ENCODE results near the gene GPR157. TPM values are rescaled to one million over a fixed set of nuclear protein-coding genes. Genes with fewer than 3 reads are reported as not detected.

GPR157 gene
- total and polyA plus RNA-seq, 4 donors = 1.1 to 7.9 (median 4.8) TPM

DNA sequence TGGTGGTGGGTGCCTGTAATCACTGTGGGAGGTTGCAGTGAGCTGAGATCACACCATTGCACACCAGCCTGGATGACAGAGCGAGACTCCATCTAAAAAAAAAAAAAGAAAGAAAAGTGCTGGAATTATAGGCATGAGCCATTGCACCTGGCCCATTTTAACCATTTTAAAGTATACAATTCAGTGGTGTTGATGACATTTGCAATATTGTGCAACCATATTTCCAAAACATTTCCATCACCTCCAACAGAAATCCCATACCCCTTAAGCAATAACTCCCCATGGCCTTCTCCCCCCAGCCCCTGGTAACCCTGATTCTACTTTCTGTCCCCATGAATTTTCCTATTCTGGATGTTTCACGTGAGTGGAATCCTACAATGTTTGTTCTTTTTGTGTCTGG, 11.0 kb upstream of the GPR157 start:
- intact Hi-C loops (cut with DNase I) = loop anchor here (5.0 kb wide), 2 partner anchors 52 to 57 kb away; no protein-coding TSS in a partner anchor
- no peak for ATAC-seq (ENCODE audit: low FRiP score)

GRCh38 chr1:9136932-9137331, 8.0 kb upstream of the GPR157 start:
- Histone ChIP-seq H3K27me3 (ENCODE audit: control insufficient read depth in 1 of 2, insufficient read depth in 2 of 2, low read length in 1 of 2) (no peaks in the 10 kb centered on the region), H3K9me3 (ENCODE audit: control insufficient read depth, low read length) (no peaks in the 10 kb centered on the region), H3K4me1 (ENCODE audit: control insufficient read depth in 1 of 2, insufficient read depth in 2 of 2, low read length in 2 of 2) (no peaks in the 10 kb centered on the region), H3K4me3 (ENCODE audit: low read length in 2 of 2) (no peak overlapping the region), H3K27ac (ENCODE audit: low read depth in 1 of 2, low read length in 2 of 2) (no peak overlapping the region), H3K36me3 (ENCODE audit: control insufficient read depth in 1 of 2, insufficient read depth in 2 of 2, low read length in 1 of 2) (no peaks in the 10 kb centered on the region)
- DNase-seq (peak in 1 of 2 donors; percentile 15), ATAC-seq (ENCODE audit: low FRiP score) (no peak)
- WGBS, 2 donors = 81 to 84% methylated on average over 8 of the region's 8 CpGs
- intact Hi-C loops (cut with DNase I) = no loop called here

More for the DNA sequence above, 11.0 kb upstream of the GPR157 start:
- 81 to 90% methylated on average over 2 of the region's 2 CpGs for WGBS, 2 donors
- Histone ChIP-seq H3K4me1 (ENCODE audit: control insufficient read depth in 1 of 2, insufficient read depth in 2 of 2, low read length in 2 of 2) (no peaks in the 10 kb centered on the region), H3K36me3 (ENCODE audit: control insufficient read depth in 1 of 2, insufficient read depth in 2 of 2, low read length in 1 of 2) (no peaks in the 10 kb centered on the region), H3K4me3 (ENCODE audit: low read length in 2 of 2) (no peak overlapping the region), H3K27me3 (ENCODE audit: control insufficient read depth in 1 of 2, insufficient read depth in 2 of 2, low read length in 1 of 2) (no peaks in the 10 kb centered on the region), H3K27ac (ENCODE audit: low read depth in 1 of 2, low read length in 2 of 2) (no peak overlapping the region), H3K9me3 (ENCODE audit: control insufficient read depth, low read length) (no peaks in the 10 kb centered on the region)
- DNase-seq = no peak

DNA sequence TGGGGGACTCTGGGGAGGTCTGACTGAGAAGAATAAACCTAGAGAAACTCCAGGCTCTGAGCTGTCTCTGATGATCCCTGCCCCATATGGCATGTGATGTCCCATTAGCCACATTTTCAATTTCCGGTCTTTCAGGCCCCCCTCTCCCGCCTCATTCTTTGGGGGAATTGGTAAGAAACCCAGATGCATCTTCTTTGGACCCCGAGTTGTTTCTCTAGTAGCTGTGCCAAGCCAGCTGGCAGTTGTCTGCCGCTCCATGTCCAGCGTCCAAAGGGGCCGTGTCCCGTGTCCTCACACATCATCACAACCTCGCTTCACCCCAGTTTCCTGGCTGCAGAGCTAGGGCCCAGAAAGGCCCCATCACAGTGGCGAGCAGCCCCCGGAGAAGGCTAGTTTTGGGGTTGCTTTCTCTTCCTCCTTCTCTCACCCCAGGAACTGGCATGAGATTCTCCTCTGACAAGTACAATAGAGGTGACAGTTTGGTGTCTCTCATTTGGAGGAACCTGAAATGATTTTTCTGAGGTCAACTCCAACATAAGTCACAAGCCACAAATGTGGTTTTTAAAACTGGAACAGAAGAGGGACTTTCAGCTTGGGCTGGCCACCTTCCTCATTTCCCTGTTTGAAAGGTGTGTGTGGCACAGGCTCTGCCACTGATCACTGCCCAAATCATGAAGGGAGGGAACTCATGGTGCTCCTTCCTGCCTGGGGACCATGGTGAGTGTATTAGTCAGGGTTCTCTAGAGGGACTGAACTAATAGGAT, 6.4 kb upstream of the GPR157 start:
- Histone ChIP-seq H3K4me3 (ENCODE audit: low read length in 2 of 2) (no peak overlapping the region), H3K27me3 (ENCODE audit: control insufficient read depth in 1 of 2, insufficient read depth in 2 of 2, low read length in 1 of 2) (no peaks in the 10 kb centered on the region), H3K4me1 (ENCODE audit: control insufficient read depth in 1 of 2, insufficient read depth in 2 of 2, low read length in 2 of 2) (no peaks in the 10 kb centered on the region), H3K9me3 (ENCODE audit: control insufficient read depth, low read length) (no peaks in the 10 kb centered on the region), H3K36me3 (ENCODE audit: control insufficient read depth in 1 of 2, insufficient read depth in 2 of 2, low read length in 1 of 2) (no peaks in the 10 kb centered on the region), H3K27ac (ENCODE audit: low read depth in 1 of 2, low read length in 2 of 2) (no peak overlapping the region)
- intact Hi-C loops (cut with DNase I) = no loop called here
- 26 to 30% methylated on average over 10 of the region's 10 CpGs for WGBS, 2 donors
- ATAC-seq (ENCODE audit: low FRiP score) (peak; percentile 22), DNase-seq (peak; percentile 42 to 62)

GRCh38 chr1:9133870-9134585, 5.1 kb upstream of the GPR157 start:
- no peak overlapping the region for H3K4me3 ChIP-seq (ENCODE audit: low read length in 2 of 2)
- 21 to 36% methylated on average over 5 of the region's 5 CpGs for WGBS, 2 donors
- intact Hi-C loops (cut with DNase I) = no loop called here

DNA sequence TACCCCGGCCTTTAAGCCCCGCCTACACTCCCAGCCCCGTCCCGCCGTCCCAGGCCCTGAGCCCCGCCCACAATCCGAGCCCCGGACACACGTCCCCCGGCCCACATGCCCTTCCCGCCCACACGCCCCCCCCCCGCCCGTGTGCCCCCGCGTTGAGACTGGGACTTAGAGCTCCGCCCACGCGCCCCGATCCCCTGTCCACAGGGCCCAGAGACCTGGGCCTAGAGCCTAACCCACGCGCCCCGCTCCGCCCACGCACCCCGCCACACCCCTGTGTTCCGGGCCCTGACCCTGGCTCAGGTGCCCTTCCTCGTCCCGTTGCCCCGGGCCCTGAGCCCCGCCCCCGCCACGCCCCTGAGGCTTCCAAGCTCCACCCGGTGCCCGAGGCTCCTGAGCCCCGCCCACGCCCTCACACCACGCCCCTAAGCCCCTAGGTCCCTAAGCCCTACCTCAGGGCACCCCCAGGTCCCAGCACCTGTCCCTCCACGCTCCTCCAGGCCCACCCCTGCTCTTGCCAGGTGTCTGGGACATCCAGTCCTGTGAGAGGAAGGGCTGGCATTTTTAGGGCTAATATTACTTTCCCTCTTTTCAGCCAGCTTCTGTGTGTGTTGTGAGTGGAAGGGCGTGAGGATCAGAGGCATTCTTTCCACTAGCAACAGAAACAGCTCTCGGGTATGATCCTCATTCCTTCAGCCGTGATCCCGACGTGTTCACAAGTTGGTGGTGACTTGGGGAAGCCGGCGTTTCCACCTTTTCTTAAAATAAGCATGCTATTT, 552 bp upstream of the GPR157 start:
- intact Hi-C loops (cut with DNase I) = no loop called here
- DNase-seq (peak; percentile 91 to 96), ATAC-seq (ENCODE audit: low FRiP score) (peak; percentile 81)
- no peaks in the 10 kb centered on the region for H3K9me3 ChIP-seq (ENCODE audit: control insufficient read depth, low read length)
- H3K4me3 ChIP-seq (ENCODE audit: low read length in 2 of 2) = peak overlapping the region; percentile 24 to 43
- 3 to 6% methylated on average over 32 to 46 of the region's 46 CpGs for WGBS, 2 donors
- H3K4me1 ChIP-seq (ENCODE audit: control insufficient read depth in 1 of 2, insufficient read depth in 2 of 2, low read length in 2 of 2) = no peaks in the 10 kb centered on the region
- H3K36me3 ChIP-seq (ENCODE audit: control insufficient read depth in 1 of 2, insufficient read depth in 2 of 2, low read length in 1 of 2) = no peaks in the 10 kb centered on the region
- no peaks in the 10 kb centered on the region for H3K27me3 ChIP-seq (ENCODE audit: control insufficient read depth in 1 of 2, insufficient read depth in 2 of 2, low read length in 1 of 2)
- peak overlapping the region; percentile 4 to 77 for H3K27ac ChIP-seq (ENCODE audit: low read depth in 1 of 2, low read length in 2 of 2)

More at GRCh38 chr1:9133870-9134585, 5.1 kb upstream of the GPR157 start:
- H3K9me3 ChIP-seq (ENCODE audit: control insufficient read depth, low read length) = no peaks in the 10 kb centered on the region
- H3K27ac ChIP-seq (ENCODE audit: low read depth in 1 of 2, low read length in 2 of 2) = no peak overlapping the region
- ATAC-seq (ENCODE audit: low FRiP score) (no peak), DNase-seq (peak in 1 of 2 donors; percentile 3)
- H3K36me3 ChIP-seq (ENCODE audit: control insufficient read depth in 1 of 2, insufficient read depth in 2 of 2, low read length in 1 of 2) = no peaks in the 10 kb centered on the region
- H3K27me3 ChIP-seq (ENCODE audit: control insufficient read depth in 1 of 2, insufficient read depth in 2 of 2, low read length in 1 of 2) = no peaks in the 10 kb centered on the region
- no peaks in the 10 kb centered on the region for H3K4me1 ChIP-seq (ENCODE audit: control insufficient read depth in 1 of 2, insufficient read depth in 2 of 2, low read length in 2 of 2)

- Histone ChIP-seq H3K4me3 (ENCODE audit: low read length in 2 of 2) (peak overlapping the region; percentile 21 to 24), H3K9me3 (ENCODE audit: control insufficient read depth, low read length) (no peaks in the 10 kb centered on the region), H3K27ac (ENCODE audit: low read depth in 1 of 2, low read length in 2 of 2) (no peak overlapping the region), H3K27me3 (ENCODE audit: control insufficient read depth in 1 of 2, insufficient read depth in 2 of 2, low read length in 1 of 2) (no peaks in the 10 kb centered on the region), H3K36me3 (ENCODE audit: control insufficient read depth in 1 of 2, insufficient read depth in 2 of 2, low read length in 1 of 2) (no peaks in the 10 kb centered on the region), H3K4me1 (ENCODE audit: control insufficient read depth in 1 of 2, insufficient read depth in 2 of 2, low read length in 2 of 2) (no peaks in the 10 kb centered on the region)
- 22 to 26% methylated on average over 16 of the region's 16 CpGs for WGBS, 2 donors
- peak; percentile 53 for ATAC-seq (ENCODE audit: low FRiP score)
- DNase-seq = peak; percentile 68 to 77
- intact Hi-C loops (cut with DNase I) = no loop called here
Observed at GRCh38 chr1:9128166-9128519, 759 bp downstream of the GPR157 start.

DNA sequence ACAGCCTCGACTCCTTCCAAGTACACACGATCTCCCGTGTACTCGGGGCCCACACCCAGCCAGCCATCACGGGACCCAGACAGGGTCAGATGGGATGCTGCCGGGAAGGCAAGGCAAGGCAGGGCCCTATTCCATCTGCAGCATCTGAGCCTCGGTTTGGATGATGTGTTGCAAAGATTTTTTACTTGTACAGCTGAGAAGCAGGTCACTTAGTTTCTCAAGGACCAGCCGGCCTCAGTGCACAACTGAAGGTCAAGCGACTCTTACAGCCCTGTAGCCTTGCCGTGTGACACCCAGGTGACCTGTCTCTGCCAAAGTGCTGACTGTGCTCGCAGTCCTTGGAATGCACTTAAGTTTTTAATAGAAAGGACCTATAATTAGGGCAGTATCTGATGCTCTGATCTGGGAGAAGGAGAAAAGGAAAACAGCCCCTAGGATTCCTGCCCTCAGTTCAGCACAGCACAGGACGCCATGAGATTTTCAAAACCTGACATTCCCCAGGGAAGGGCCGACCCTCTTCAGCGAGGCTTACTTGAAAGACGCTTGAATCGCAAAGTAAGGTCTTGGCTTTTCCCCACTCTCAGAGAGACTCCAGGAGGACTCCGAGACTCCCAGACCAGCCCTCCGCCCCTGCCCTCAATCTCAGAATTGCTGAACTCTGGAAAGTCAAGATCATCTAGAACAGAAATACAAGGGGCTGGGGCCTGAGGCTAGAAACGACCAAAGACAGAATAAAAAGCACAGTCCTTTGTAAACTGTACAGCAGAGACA, 1.3 kb downstream of the GPR157 start:
- H3K27me3 ChIP-seq (ENCODE audit: control insufficient read depth in 1 of 2, insufficient read depth in 2 of 2, low read length in 1 of 2) = no peaks in the 10 kb centered on the region
- DNase-seq (peak; percentile 40 to 42), ATAC-seq (ENCODE audit: low FRiP score) (no peak)
- no peaks in the 10 kb centered on the region for H3K4me1 ChIP-seq (ENCODE audit: control insufficient read depth in 1 of 2, insufficient read depth in 2 of 2, low read length in 2 of 2)
- no peaks in the 10 kb centered on the region for H3K9me3 ChIP-seq (ENCODE audit: control insufficient read depth, low read length)
- intact Hi-C loops (cut with DNase I) = no loop called here
- no peaks in the 10 kb centered on the region for H3K36me3 ChIP-seq (ENCODE audit: control insufficient read depth in 1 of 2, insufficient read depth in 2 of 2, low read length in 1 of 2)
- H3K4me3 ChIP-seq (ENCODE audit: low read length in 2 of 2) = peak overlapping the region; percentile 1 to 24
- no peak overlapping the region for H3K27ac ChIP-seq (ENCODE audit: low read depth in 1 of 2, low read length in 2 of 2)
- whole genome bisulfite sequencing, 2 donors = 57 to 58% methylated on average over 19 of the region's 19 CpGs

- intact Hi-C loops (cut with DNase I) = no loop called here
- H3K4me1 ChIP-seq (ENCODE audit: control insufficient read depth in 1 of 2, insufficient read depth in 2 of 2, low read length in 2 of 2) = no peaks in the 10 kb centered on the region
- WGBS, 2 donors = 86 to 92% methylated on average over 2 of the region's 2 CpGs
- H3K27me3 ChIP-seq (ENCODE audit: control insufficient read depth in 1 of 2, insufficient read depth in 2 of 2, low read length in 1 of 2) = no peaks in the 10 kb centered on the region
- DNase-seq = no peak
- H3K4me3 ChIP-seq (ENCODE audit: low read length in 2 of 2) = no peak overlapping the region
- no peaks in the 10 kb centered on the region for H3K36me3 ChIP-seq (ENCODE audit: control insufficient read depth in 1 of 2, insufficient read depth in 2 of 2, low read length in 1 of 2)
- no peak for ATAC-seq (ENCODE audit: low FRiP score)
- no peak overlapping the region for H3K27ac ChIP-seq (ENCODE audit: low read depth in 1 of 2, low read length in 2 of 2)
- H3K9me3 ChIP-seq (ENCODE audit: control insufficient read depth, low read length) = no peaks in the 10 kb centered on the region
Observed at GRCh38 chr1:9126511-9126910, 2.4 kb downstream of the GPR157 start.

Data from aorta (tissue), 5 donors.